GM11168 (cell line): Measurements from ENCODE around the gene HOXB4.

Experiments used
- in situ Hi-C: fragments of 300-500 bp; cut with MboI; formaldehyde crosslinking; loops from one replicate; pipeline ENCODE4 v1.12.0; 2022; ENCODE audit warnings: low sequenced_read_pairs; ENCODE audit not compliant: unreplicated experiment

HOXB4 gene

GRCh38 chr17:48577946-48578615, at the start of gene HOXB4:
TSS of gene HOXB4 (minus strand) at chr17:48578350. CDS start at chr17:48578319, 31 bp downstream.
- in situ Hi-C loops = no loop called here

- in situ Hi-C loops = no loop called here
Observed at GRCh38 chr17:48627118-48627597, 49.0 kb upstream of the HOXB4 start.

GRCh38 chr17:48626245-48627117, 48.3 kb upstream of the HOXB4 start, which contains the start of gene HOXB9:
TSS of gene HOXB9 (minus strand) at chr17:48626358. CDS start at chr17:48626269, 89 bp downstream.
- in situ Hi-C loops = no loop called here

GRCh38 chr17:48625495-48626244, 47.5 kb upstream of the HOXB4 start:
- in situ Hi-C loops = no loop called here

GRCh38 chr17:48624544-48625494, 46.7 kb upstream of the HOXB4 start:
- in situ Hi-C loops = no loop called here

GRCh38 chr17:48624118-48624517, 46.0 kb upstream of the HOXB4 start:
- in situ Hi-C loops = no loop called here

GRCh38 chr17:48623583-48623982, 45.4 kb upstream of the HOXB4 start:
- in situ Hi-C loops = no loop called here

GRCh38 chr17:48622857-48623256, 44.7 kb upstream of the HOXB4 start:
- in situ Hi-C loops = no loop called here

- in situ Hi-C loops = no loop called here
Observed at GRCh38 chr17:48621410-48622392, 43.6 kb upstream of the HOXB4 start.

GRCh38 chr17:48620461-48621139, 42.5 kb upstream of the HOXB4 start:
- in situ Hi-C loops = no loop called here

GRCh38 chr17:48619826-48620449, 41.8 kb upstream of the HOXB4 start:
- in situ Hi-C loops = no loop called here

GRCh38 chr17:48618256-48618896, 40.2 kb upstream of the HOXB4 start:
- in situ Hi-C loops = no loop called here

- in situ Hi-C loops = no loop called here
Observed at GRCh38 chr17:48617471-48618255, 39.5 kb upstream of the HOXB4 start.

- in situ Hi-C loops = no loop called here
Observed at GRCh38 chr17:48616717-48617470, 38.7 kb upstream of the HOXB4 start.

GRCh38 chr17:48615963-48616716, 38.0 kb upstream of the HOXB4 start:
- in situ Hi-C loops = no loop called here
